ENCODE results near the gene MTMR3.

DNA sequence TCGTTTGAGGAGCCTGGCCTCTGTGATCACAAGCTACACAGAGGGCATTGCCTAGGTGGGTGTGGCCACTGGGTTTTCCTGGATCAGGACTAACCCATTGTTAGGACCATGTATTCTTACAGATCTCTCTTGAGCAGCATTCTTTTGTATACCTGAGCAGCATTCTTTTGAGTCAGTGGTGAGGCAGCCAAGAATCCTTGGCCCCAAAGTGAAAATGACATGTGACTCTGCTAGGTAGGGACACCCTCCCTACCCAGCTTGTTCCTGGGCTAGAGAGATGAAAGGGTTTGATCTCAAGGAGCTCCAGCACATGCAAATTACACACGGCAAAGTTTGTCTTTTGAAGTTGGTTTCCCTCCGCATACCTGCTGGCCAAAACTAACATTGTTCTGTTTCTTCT is 142.2 kb downstream of the MTMR3 start:
- TF ChIP-seq, protein P1, sequence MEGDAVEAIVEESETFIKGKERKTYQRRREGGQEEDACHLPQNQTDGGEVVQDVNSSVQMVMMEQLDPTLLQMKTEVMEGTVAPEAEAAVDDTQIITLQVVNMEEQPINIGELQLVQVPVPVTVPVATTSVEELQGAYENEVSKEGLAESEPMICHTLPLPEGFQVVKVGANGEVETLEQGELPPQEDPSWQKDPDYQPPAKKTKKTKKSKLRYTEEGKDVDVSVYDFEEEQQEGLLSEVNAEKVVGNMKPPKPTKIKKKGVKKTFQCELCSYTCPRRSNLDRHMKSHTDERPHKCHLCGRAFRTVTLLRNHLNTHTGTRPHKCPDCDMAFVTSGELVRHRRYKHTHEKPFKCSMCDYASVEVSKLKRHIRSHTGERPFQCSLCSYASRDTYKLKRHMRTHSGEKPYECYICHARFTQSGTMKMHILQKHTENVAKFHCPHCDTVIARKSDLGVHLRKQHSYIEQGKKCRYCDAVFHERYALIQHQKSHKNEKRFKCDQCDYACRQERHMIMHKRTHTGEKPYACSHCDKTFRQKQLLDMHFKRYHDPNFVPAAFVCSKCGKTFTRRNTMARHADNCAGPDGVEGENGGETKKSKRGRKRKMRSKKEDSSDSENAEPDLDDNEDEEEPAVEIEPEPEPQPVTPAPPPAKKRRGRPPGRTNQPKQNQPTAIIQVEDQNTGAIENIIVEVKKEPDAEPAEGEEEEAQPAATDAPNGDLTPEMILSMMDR (conservative IDR thresholded peaks at IDR 0.05; ENCODE audit: low read length) = no peak
- no peak for TF ChIP-seq EZH2phosphoT487 (IDR thresholded peaks at IDR 0.05; ENCODE audit: borderline replicate concordance, low read depth, low read length)

Measured in OCI-LY7 (cell line).